D341Med (cell line): ENCODE measurements around the gene SH3GLB2.
A peak's percentile ranks its signal among the peaks of the same experiment; 100 is the strongest.

ENCODE experiments used
- DNase-seq: peaks from one replicate; pipeline ENCODE4 v3.0.0; 2012; ENCODE audit warnings: low spot score

SH3GLB2 gene

GRCh38 chr9:129028192-129028966 lies at the start of gene SH3GLB2:
Gene SH3GLB2, minus strand, starts transcription at chr9:129028331. Its CDS starts 177 bp downstream, at chr9:129028154.
- peak; percentile 98 for DNase-seq

DNA sequence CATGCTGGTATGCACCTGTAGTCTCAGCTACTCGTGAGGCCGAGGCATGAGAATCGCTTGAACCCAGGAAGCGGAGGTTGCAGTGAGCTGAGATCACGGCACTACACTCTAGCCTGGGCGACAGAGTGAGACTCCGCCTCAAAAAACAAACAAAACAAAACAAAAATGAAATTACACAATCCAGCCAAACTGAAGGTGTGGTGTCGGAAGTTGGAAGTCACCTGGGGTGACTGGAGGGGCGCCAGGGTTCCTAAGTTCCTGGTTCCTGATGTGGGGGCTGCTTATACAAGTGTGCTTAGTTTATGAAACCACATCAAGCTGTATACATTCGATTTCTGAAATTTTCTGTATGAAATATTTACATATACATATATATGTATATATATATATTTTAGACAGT lies 49.1 kb upstream of the SH3GLB2 start:
- DNase-seq = no peak

DNA sequence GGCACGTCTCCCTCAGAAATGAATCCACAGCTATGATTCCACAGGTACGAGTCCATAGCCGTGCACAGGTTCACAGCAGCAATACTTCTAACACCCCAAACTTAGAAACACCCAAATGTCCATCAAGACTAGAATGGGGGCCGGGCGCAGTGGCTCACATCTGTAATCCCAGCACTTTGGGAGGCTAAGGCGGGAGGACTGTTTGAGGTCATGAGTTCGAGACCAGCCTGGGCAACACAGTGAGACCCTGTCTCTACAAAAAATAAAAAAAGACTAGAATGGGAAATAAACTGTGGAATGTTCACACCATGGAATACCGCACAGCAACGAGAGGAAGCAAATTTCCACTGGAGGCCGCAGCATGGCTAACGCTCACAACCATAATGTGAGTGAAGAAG lies 48.5 kb upstream of the SH3GLB2 start:
- no peak for DNase-seq

DNA sequence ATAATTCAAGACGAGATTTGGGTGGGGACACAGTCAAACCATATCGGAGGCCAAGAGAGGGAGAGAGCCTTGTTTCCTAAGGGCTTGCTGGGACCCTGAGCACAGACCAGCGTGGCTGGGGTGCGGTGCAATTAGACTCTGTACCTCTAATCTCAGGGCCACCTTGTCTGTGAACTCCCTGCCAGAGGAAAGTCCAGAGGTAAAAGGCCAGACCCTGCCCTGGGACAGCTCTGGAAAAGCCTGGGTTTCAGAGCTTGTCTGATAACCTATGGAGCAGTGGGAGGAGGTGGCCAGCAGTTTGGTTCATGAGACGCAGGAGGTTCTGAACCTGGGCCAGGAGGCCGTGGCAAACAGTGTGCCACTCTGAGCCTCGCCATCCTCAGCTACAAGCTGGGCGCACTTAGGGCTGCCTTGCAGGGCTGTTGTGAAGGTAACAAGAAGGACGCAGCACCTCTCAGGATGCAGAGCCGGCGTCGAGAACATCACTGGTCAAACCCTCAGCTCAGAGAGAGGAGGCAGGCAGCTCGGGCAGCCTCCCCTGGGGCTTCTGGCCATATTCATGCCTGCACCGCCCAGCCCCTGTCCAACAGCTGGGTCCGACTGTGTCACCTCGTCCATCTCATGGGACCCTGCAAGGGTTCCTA lies 48.0 kb upstream of the SH3GLB2 start:
- DNase-seq = no peak

DNA sequence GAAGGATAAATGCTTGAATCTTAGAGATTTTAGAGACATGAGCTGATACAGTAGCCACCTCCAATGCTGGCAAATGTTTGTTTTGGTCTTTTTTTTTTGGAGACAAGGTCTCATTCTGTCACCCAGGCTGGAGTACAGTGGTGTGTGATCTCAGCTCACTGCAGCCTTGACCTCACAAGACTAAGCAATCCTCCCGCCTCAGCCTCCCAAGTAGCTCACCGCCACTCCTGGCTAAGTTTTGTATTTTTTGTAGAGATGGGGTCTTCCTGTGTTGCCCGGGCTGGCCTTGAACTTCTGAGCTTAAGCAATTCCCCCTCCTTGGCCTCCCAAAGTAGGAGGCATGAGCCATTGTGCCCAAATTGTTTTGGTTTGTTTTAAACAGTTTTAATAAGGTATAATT lies 46.0 kb upstream of the SH3GLB2 start:
- DNase-seq = no peak

- DNase-seq = no peak
Measured at GRCh38 chr9:129073404-129073803, 45.3 kb upstream of the SH3GLB2 start.

DNA sequence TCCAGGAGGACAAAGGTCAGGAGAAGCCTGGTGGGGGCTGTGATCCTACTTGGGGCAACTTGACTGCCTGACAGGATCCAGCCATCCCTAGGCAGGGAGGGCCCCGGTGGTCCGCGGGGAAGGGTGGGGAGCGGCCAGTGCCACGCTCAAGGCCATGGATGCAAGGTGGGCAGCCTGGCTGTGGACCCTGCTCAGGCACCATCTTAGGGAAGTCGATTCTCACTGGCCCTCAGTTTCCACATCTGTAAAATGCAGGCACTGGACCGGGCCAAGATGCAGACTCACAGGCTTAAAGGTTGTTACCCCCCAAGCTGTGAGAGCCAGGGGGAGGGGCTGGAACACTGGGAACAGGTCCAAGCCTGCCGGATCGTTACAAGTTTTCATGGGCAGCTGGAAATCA lies 44.0 kb upstream of the SH3GLB2 start:
- no peak for DNase-seq

DNA sequence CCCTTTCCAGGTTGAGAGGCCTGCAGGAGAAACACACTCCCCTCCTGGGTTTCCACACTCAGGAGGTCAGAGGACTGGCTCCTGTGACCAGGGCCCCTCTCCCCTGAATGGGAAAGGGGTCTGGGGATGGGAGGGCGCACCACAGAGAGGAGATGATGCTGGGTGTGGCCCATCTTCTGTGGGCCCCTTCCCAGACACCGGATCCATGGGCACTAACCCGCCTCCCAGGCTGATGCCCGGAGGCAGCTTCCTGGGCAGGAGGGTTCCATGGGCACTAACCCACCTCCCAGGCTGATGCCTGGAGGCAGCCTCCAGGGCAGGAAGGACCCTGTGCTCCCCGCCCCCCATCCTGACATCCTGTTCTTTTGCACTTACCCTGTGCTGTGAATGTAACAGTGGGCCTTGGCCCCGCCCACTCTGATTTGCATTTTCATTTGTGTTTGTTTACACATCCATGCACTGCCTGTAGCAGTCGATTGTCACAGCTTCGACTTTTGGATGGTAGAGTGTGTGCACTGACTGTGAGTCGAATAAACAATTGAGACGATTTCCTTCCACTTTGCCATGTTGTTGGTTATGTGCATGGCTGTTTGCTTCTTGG lies 43.5 kb upstream of the SH3GLB2 start:
- no peak for DNase-seq

DNA sequence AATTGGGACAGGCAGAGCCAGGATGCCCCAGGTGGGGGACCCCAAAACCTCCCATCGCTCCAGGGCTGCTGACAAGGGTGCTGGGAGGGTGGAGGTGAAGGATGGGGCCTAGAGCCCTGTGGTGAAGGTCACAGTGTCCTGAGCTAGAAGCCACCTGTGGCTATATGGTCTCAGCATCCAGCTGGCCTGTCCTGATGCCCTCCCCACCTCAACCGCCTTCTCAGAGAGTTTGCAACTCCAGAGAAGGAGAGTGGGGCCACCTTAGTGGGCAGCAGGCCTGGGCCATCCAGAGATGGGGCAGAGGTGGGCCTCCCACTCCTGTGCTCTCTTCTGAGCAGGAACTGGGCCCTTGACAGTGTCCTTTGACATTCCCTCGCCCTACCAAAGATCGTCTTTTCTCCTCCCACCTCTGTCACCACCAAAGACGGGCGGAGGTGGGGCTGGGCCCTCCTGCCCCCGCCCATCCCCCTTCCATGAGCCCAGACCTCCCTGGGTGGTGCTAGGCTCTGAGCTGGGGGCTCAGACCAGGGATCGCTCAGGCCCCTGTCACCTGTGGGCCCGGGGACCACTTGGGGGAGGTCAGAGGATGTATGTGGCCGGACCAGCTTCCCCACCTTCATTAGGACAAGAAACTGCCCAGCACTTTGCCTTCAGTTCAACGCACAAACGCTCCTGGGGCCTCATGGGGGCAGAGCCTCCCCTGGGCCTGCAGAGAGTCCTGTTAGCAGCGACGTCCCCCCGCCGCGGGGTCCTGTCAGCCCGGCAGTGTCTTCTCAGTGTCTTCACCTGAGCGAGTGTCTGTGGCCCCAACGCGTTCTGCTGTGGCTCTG lies 42.8 kb upstream of the SH3GLB2 start:
- DNase-seq = no peak

DNA sequence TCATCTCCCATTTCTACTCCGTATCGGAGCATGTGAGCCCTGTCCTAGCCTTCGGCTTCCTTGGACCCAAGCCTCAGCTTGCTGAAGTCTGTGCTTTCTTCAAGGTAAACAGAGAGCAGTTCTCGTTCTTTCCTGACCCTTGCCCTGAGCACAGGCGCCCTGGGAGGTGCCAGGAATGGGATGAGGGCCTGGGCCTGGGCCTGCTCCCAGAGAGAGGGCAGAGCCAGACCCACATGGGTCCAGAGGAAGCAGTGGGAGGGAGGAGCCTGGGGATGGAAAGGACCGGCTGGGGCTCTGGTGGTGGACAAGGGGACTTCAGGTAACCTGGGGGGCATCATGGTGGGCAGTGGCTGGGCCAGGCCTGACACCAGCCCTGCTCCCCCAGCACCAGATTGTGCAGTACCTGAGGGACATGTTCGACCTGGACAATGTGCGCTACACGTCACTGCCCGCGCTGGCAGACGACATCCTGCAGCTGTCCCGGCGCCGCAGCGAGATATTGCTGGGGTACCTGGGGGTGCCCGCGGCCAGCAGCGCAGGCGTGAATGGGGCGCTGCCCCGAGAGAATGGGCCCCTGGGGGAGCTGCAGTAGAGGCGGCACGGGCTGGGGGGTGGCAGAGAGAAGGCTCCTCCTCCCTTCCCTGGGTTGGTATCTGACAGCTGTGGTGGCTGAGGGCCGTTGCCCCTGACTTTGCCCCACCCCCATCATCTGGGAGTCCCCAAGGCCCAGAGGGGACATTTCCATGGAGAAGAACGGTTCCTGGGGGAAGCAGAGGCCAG lies 41.9 kb upstream of the SH3GLB2 start:
- no peak for DNase-seq

GRCh38 chr9:129068990-129069861 lies 41.1 kb upstream of the SH3GLB2 start:
- no peak for DNase-seq

DNA sequence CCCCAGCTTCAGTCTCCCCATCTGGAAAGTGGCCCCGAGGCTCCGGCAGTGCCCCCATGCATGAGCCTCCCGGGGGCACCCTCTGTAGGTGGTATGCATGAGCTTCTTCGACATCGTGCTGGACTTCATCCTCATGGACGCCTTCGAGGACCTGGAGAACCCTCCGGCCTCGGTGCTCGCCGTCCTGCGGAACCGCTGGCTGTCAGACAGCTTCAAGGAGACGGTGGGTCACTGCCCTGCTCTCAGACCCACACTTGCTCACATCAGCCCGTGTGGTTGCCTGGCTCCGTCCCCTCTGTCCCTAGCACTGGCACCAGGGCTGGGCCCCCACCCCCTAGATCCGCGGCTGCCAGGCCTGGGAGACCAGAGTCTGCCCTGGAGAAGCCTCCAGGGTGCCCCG lies 40.0 kb upstream of the SH3GLB2 start:
- DNase-seq = no peak

GRCh38 chr9:129064499-129064908 lies 36.4 kb upstream of the SH3GLB2 start:
- no peak for DNase-seq

- DNase-seq = no peak
Measured at GRCh38 chr9:129063061-129063460, 34.9 kb upstream of the SH3GLB2 start.

- no peak for DNase-seq
Measured at GRCh38 chr9:129060991-129061390, 32.9 kb upstream of the SH3GLB2 start.

DNA sequence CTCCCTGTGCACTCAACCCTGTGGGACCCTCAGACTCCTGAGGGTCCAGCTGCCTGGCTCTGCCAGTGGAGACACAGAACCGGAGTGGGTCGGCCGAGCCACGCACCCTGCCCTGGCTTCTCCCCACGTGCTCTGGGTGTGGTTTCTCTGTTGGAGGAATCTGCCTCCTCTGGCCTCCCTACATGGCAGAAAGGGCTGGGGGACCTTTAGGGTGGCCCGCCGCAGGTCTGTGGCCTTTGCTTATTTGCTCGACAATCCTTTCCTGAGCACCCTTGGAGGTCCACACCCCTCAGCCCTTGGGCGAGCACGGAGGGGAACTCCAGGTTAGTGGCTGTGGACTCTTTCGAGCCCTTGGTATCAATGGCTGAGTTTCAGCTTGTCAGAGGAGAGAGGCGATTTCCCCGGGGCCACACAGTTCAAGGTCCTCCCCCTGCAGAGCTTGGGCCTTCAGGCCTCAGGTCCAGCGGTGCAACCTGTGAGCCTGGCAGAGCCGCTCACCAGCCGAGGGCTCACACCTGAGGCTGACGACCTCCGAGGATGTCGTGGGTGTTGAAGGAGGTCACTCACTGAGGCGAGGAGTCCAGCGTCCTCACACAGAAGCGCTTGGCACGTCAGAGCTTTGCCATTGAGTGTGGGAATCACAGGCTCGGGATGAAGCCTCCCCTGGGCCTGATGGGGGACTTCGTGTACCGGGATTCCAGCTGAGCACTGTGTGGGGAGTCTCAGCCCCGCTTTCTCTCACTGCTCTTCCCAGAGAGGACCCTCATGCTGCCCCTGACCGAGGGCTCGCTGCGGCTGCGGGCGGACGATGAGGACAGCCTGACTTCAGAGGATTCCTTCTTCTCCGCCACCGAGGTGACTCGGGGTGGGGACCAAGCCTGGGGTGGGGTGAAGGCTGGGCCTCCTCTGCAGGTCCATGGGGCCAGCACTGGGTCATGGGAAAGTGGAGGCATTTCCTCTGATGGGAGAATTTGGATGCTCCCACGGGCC lies 32.0 kb upstream of the SH3GLB2 start:
- DNase-seq = no peak

- no peak for DNase-seq
Measured at GRCh38 chr9:129058965-129059795, 31.0 kb upstream of the SH3GLB2 start.

DNA sequence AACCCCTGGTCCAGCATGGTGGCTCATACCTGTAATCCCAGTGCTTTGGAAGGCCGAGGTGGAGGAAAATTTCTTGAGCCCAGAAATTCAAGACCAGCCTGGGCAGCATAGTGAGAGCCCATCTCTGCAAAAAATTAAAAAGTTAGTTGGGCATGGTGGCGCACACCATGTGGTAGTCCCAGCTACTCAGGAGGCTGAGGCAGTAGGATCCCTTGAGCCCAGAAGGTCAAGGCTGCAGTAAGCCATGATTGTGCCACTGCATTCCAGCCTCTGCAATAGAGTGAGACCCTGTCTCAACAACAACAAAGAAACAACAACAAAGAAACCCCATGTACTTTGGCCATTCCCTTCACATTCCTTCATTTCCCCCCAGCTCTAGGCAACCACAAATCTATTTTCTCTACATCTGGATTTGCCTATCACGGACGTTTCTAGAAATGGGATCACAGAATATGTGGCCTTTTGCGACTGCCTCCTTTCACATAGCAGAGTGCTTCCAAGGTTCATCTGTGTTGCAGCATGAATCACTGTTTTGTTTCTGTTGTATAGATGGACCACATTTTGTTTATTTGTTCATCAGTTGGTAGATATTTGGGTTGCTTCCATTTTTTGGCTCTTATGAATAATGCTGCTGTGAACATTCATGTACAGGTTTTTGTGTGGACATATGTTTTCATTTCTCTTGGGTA lies 26.2 kb upstream of the SH3GLB2 start:
- no peak for DNase-seq
